Lower leg skin (tissue), 3 donors: ENCODE data around the gene MIA2.

ENCODE experiments used
- CTCF ChIP-seq, 3 donors: fragments of 450-650 bp; IDR thresholded peaks; one replicate each; pipeline ENCODE4 v1.5.1; 2016; ENCODE audit warnings: antibody characterized with exemption in 3 of 3, mild to moderate bottlenecking in 3 of 3, moderate library complexity in 2 of 3
- POLR2A ChIP-seq, 2 donors: fragments of 450-650 bp; IDR thresholded peaks; one replicate each; pipeline ENCODE4 v1.6.1; 2016 to 2017; ENCODE audit warnings: antibody characterized with exemption in 2 of 2, mild to moderate bottlenecking in 1 of 2, moderate library complexity in 1 of 2

DNA sequence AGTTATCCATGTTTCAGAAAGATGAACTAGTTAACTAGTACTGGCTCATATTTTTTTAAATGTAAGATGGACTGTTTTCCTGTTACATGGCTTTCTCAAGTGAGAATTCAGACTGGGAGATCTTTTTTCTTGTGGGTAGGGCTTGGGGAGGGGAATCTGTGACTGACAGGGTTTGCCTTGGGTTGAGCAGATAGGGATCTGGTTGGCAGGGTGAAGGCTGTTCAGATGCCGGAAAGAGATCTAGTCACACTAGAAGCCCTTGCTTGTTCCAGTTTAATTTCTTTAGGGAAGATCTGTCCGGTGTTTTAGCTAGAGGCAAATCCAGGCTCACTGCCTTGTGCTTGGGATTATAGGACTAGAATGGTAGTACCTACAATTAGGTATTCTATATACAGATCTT lies 135.3 kb downstream of the MIA2 start:
- TF ChIP-seq CTCF (IDR thresholded peaks at IDR 0.05) (no peak), POLR2A (IDR thresholded peaks at IDR 0.05) (no peak)
